NB4 (cell line): ENCODE measurements around the gene CPNE1.

Source experiments
- DNase-seq: peaks from one replicate; pipeline ENCODE4 v3.0.0; 2010; ENCODE audit warnings: low read depth
- H3K4me3 ChIP-seq: one replicate; pipeline ENCODE4 v1.5.1; 2011; ENCODE audit warnings: mild to moderate bottlenecking, low read depth, low read length, moderate library complexity
- MYC ChIP-seq: IDR thresholded peaks from 2 replicates; pipeline ENCODE4 v1.6.1; 2011; ENCODE audit warnings: low read depth, low read length
- POLR2A ChIP-seq: IDR thresholded peaks from 2 replicates; pipeline ENCODE4 v1.6.1; 2011; ENCODE audit warnings: mild to moderate bottlenecking; ENCODE audit not compliant: insufficient read length; ENCODE audit errors: extremely low read depth
- TF ChIP-seq, protein P1 (sequence below): IDR thresholded peaks from 2 replicates; pipeline ENCODE4 v1.6.1; 2011; ENCODE audit warnings: low read depth, low read length
- TF ChIP-seq, protein P2 (sequence below): IDR thresholded peaks from one replicate; pipeline ENCODE4 v1.5.1; 2012; ENCODE audit warnings: low read depth, low read length

CPNE1 gene

DNA sequence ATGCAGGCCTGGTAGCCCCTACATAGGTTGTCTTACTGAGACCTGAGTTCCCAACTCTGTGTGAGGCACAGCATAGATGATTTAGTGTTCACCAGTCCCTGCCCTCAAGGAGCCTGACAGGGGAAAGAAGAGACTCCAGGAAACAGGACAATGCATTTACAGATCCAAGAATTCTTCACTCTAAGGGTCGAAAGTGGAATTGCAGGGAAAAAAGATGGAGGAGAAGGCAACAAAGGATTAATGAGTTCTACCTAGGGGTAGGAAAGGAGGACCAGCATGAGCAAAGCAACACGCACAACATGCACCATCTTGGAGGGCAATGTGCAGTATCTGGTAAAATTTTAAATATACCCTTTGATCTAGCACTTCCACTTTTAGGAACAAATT, 43.1 kb downstream of the CPNE1 start:
- H3K4me3 ChIP-seq = no peak overlapping the region
- no peak for TF ChIP-seq POLR2A
- TF ChIP-seq MYC = no peak
- TF ChIP-seq, protein P1, sequence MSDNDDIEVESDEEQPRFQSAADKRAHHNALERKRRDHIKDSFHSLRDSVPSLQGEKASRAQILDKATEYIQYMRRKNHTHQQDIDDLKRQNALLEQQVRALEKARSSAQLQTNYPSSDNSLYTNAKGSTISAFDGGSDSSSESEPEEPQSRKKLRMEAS = no peak
- no peak for DNase-seq

DNA sequence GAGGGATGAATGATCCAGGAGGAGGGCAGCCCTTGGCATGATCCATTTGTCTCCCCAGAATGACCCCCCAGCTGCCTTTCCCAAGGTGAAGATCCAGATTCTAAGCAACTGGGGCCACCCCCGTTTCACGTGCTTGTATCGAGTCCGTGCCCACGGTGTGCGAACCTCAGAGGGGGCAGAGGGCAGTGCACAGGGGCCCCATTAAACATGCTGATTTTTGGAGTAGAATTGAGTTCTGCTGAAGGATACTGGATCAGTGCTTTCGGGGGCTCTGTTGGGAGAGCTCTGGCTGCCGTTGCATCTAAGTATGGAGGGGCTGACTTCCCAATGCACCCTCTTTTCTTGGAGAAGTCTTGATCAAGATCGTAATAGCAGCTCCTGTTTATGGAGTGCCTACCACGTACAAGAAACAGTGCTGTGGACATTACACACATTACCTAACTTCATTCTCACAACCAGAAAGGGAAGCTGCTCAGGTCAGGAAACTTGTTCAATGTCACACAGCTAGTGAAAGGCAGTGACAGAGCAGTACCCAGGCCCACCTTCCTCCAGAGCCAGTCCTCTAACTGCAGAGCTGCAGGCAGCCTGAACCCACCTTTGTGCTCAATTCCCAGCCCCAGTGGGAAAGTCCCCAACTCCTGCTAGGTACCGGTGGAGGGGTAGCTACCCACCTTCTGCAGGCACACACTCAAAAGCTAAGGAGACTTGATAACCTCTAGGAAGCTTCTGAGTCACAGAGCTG, 43.7 kb downstream of the CPNE1 start:
- no peak overlapping the region for H3K4me3 ChIP-seq
- TF ChIP-seq, protein P1 = no peak
- TF ChIP-seq POLR2A (no peak), MYC (no peak)
- TF ChIP-seq, protein P2, sequence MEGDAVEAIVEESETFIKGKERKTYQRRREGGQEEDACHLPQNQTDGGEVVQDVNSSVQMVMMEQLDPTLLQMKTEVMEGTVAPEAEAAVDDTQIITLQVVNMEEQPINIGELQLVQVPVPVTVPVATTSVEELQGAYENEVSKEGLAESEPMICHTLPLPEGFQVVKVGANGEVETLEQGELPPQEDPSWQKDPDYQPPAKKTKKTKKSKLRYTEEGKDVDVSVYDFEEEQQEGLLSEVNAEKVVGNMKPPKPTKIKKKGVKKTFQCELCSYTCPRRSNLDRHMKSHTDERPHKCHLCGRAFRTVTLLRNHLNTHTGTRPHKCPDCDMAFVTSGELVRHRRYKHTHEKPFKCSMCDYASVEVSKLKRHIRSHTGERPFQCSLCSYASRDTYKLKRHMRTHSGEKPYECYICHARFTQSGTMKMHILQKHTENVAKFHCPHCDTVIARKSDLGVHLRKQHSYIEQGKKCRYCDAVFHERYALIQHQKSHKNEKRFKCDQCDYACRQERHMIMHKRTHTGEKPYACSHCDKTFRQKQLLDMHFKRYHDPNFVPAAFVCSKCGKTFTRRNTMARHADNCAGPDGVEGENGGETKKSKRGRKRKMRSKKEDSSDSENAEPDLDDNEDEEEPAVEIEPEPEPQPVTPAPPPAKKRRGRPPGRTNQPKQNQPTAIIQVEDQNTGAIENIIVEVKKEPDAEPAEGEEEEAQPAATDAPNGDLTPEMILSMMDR = no peak
- DNase-seq = no peak

DNA sequence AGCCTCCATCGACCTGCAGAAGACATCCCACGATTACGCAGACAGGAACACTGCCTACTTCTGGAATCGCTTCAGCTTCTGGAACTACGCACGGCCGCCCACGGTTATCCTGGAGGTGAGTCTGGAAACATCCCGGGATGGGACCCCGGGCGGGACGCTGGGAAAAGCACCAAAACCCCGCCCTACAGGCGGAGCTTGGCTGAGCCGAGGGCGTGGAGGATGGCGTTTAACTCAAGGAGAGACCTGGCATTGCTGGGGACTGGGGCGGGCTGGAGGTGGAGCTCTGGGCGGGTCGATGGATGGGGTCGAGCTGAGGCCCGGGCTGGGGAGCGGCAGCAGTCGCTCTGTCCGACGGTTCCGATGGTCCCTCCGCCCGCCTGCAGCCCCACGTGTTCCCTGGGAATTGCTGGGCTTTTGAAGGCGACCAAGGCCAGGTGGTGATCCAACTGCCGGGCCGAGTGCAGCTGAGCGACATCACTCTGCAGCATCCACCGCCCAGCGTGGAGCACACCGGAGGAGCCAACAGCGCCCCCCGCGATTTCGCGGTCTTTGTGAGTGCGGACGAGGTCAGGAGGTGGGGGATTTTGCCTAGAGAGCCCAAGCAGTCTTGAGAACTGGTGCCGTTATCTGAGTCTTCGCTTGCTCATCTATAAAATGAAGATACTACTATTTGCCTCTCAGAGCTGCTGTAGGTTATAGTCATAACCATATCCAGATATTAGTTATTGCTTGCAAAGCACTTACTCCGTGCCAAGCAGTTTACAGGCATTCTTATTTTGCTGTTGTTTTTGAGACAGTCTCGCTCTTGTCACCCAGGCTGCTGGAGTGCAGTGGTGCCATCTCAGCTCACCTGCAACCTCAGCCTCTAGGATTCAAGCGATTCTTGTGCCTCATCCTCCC, 45.3 kb downstream of the CPNE1 start:
- TF ChIP-seq, protein P2 = peak; percentile 54
- no peak for TF ChIP-seq MYC
- peak; percentile 74 for DNase-seq
- no peak overlapping the region for H3K4me3 ChIP-seq

DNA sequence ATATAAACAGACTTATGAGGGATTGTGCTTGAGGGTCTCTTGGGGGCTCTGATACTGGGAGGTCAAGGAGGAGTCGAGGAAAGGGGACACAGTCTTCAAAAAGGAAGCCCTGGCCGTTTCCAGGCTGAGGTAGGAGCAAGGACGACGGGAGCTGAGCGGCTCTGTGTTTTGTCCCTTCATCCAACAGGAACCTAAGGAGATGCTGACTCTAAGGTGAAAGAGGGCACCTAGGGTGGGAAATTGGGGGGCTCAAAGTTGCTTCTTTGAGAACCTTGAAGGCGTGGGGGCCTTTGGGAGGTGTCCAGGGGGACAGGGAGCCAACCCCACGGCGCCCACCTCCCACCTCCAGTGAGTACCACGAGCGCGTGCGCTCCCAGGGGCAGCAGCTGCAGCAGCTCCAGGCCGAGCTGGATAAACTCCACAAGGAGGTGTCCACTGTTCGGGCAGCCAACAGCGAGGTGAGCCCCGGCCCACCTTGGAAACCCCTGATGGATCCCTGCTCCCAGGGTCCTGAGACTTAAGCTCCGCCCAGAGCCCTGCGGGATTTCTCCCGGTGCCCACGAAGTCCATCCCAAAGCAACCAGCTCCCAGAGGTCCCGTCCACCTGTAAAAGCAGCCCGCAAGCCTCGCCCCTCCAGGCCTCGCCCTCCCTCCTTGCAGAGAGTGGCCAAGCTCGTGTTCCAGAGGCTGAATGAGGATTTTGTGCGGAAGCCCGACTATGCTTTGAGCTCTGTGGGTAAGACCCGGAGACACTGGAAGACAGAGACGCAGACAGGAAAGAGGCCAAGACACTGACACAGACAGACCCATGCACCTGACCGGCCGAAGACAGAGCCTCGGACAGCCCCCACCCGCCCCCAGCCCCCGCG, 46.2 kb downstream of the CPNE1 start:
- H3K4me3 ChIP-seq = peak overlapping the region; percentile 65
- DNase-seq = no peak
- TF ChIP-seq, protein P1 = no peak
- TF ChIP-seq POLR2A (no peak), MYC (no peak)
- TF ChIP-seq, protein P2 = no peak

DNA sequence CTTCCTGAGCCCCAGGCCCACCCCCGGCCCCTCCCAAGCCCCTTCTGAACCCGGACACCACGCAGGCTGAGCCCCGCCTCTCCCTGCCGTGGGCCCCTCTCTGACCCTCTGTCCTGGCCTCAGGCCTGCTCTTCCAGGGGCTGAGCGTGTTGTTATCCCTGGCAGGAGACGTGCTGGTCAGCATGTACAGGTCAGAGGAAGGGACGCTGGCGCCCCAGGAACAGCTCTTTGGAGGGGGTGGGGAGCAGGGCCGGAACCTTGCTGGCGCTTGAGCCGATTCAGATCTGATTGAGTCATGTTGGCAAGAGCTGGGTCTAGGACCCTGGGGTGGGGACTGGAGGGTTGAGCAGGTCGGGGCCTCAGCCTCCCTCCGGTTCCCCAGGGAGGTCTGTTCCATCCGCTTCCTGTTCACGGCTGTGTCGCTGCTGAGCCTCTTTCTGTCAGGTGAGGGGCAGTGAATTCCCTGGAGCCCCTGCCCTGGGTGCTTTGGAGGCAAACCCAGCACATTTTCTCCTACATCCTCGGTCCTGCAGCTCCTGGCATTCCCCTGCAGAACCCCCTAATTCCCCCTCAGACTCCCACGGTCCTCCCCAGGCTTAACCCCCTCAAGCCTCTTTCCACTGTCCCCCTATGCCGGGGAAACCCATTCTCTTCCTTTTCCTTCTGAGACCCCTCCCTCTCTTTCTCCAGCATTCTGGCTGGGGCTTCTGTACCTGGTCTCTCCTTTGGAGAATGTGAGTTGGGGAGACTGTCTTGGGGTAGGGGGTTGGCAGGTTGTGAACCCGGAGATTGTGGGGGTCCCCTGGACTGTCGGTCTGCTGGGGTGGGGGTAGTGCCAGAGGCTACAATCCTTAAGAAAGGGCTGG, 47.1 kb downstream of the CPNE1 start:
- peak overlapping the region; percentile 65 for H3K4me3 ChIP-seq
- peak; percentile 96 for DNase-seq
- TF ChIP-seq MYC = peak; percentile 91
- TF ChIP-seq POLR2A = peak; percentile 61
- TF ChIP-seq, protein P2 = peak; percentile 4
- TF ChIP-seq, protein P1 = peak; percentile 76
